ENCODE results near the gene FGR.
"Not testable (repeated sequence)": the region's sequence is repeated elsewhere in the genome, so short reads cannot be mapped to it uniquely, and the experiment has no call there.

Gene FGR

DNA sequence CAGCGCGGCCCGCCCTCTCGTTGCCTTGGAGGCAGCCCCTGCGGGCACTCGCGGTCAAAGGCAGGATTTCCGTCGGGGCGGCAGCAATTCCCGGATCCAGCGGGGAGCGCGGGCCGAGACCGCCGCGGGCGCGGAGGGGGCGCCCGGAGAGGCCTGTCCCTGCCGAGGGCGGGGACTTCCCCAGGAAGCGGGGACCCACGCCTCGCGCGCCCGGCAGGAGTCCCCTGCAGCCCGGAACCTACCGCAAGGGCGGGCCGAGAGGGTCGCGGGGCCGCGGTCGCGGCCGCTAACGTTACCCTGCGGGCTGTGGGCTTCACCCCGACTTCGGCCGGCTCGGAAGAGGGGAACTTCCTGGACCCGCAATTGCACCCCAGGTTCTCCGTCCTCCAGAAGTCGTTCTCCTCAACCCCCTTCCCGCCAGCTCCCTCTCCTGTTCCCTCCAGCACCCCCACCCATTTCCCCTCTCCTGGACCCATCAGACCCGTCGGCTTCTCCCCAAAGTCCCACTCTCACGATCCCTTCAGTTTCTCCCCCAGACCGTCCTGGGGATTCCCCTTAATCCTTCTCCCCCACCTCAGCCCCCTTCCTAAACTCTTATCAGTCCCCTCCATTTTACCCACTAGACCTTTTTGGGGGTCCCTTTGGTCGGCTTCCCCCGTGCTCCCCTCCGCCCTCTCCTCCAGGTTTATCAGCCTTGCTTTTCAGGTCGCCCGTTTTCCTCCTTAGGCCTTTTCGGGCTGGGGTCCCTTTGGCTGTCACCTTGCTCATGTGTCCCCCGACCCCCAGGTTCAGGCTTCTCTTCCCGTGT is 604 bp downstream of the FGR start:
- DNase-seq: peak in 1 of 2 donors; percentile 45

DNA sequence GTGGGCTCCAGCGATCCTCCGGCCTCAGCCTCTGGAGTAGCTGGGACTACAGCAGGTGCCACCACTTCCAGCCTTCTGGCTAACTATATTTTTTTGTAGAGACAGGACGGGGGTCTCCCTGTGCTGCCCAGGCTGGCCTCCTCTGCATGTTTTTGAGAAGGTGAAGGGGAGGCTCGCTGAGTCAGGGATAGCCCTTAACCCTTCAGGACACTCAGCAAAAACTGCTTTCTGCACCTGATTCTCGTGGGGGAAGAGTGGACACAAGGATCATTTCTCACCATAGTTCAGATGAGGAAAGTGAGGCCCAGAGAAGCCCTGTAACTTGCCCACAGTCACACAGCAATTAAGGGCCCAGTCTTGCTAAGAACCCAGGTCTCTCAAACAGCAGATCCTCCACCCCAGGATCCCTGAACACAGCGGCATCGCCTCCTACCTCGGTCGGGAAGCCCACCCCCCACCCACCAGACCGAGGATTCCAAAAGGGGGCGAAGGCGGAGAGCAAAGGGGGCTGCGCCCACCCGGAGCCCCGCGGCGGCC is 1.3 kb downstream of the FGR start:
- DNase-seq: no peak

GRCh38 chr1:27633298-27633610 is 1.7 kb downstream of the FGR start:
- DNase-seq: no peak

DNA sequence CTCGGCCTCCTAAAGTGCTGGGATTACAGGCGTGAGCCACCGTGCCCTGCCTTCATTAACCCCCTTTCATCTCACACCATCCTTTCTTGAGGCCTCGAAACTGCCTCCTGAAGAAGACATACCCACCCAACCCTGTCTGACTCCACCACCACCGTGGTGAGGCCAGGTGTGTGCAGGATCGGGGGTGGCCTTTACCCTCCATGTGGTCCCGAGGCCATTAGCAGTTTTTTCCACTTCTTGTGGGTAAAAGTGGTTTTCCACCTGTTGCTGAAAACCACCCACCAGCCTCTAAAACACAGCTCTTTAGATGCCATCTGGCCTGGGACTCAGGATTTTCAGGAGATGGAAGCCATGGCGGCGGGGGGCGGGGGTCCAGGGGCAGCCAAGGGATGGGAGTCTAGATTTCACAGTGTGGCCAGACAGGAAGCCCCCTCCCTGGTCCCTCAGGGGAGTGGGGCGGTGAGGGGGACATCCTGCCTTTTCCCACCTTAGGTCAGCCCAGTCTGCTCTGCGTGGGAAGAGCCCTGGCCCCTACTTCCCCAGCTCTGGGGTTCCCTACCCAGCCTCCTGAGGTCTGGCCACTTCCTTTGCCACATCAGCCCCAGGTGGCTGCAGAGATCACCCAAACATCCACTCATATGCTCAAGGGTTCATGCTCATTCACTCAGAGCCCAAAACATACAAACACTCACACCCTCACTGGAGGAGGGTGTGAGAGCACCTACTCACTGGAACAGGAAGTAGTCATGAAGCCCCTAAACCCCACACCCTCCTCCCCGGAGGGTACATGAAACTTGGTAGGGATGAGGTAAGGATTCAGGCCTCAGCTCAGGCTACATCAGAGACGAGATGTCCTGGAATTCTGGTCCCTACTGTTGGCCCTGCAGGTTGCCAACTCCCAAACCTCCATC is 2.3 kb downstream of the FGR start:
- DNase-seq: peak; percentile 74 to 76

DNA sequence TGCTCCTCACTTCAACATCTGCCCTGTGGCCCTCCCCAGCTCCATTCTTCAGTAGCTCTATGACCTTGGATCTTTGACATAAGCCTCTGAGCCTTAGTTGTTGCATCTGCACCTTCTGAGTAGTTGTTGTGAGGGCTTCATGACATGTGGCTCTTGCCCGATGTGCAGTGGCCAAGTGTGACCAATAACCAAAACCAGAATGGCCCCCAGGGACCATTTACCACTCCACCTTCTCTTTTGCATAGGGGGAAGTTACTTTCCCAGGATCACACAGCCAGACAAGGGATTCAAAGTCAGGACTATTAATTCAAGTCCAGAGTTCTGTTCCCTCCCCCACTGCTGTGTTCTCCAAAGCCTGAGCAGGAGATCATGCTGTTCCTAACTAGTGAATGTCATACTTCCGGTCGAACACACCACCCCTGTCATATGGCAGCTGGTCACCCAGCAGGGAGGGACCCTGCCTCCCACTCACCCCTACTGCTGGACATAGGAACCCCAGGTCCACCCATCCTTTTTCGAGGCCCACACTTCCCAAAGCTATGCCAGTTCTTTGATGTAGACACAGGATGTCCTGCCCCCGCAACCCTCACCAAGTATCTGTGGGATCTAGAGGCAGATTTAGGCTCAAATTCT is 4.0 kb downstream of the FGR start:
- no peak for DNase-seq

GRCh38 chr1:27628712-27629111 is 6.3 kb downstream of the FGR start:
- DNase-seq: no peak

DNA sequence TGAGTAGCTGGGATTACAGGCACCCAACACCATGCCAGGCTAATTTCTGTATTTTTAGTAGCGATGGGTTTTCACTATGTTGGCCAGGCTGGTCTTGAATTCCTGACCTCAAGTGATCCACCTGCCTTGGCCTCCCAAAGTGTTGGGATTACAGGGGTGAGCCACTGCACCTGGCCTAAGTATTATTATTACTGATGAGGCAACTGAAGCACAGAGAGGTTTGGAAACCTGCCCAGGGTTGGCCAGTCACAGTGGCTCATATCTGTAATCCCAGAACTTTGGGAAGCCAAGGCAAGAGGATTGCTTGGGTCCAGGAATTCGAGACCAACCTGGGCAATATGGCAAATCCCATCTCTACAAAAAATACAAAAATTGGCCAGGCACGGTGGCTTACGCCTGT is 7.3 kb downstream of the FGR start:
- not testable (repeated sequence) for DNase-seq

- DNase-seq: no peak
Measured at GRCh38 chr1:27627061-27627460, 7.9 kb downstream of the FGR start.

- no peak for DNase-seq
Measured at GRCh38 chr1:27626031-27626935, 8.7 kb downstream of the FGR start.

DNA sequence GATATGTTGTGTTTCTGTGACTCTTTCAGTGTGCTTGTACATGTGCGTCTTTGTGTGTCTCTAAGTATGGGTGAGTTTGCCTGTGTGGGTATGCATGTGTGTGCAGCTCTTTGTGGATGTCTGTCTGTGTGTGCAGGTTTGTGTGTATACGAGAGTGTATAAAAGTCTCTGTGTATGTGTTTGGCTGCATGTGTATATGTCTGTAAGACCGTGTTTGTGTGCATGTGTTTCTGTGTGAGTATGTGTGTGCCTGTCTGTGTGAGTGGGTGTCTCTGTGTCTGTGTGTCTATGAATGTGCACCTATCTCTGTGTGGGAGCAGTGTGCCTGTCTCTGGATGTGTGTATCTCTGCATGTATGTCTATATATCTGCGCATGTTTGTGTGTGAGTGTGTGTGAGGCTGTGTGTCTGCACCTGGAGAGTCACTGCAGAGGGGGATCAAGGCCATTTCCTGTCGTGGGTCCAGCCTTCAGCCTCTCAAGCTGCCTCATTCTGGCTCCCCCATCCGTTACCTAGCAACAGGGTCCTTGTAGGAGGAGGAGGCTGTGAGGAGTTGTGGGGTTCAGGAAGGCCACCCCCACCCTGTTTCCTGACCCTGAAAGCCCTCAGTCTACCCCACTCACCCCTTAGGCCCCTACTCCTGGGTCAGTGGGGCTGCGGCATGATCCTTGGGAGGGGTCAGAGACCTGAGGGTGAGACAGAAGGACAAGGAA is 10.4 kb downstream of the FGR start:
- no peak for DNase-seq

GRCh38 chr1:27623327-27624212 is 11.4 kb downstream of the FGR start:
- no peak for DNase-seq

DNA sequence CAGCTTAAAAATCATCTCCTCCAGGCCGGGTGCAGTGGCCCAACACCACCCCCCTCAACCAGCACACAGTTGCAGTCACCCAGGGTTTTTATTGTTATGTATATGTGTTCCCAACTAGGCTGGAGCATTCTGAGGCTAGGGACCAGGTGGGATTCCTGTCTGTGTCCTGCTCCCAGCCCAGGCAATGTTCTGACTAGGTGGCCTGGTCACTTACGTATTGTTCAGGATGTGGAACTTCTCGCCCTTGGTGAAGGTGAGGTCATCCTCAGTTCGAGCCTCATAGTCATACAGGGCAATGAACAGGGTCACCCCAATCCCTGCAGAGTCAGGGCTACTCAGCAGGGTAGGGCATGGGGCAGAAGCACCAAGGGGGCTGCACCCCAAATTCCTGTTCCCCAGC is 12.2 kb downstream of the FGR start:
- no peak for DNase-seq

- no peak for DNase-seq
Measured at GRCh38 chr1:27621051-27621920, 13.7 kb downstream of the FGR start.

DNA sequence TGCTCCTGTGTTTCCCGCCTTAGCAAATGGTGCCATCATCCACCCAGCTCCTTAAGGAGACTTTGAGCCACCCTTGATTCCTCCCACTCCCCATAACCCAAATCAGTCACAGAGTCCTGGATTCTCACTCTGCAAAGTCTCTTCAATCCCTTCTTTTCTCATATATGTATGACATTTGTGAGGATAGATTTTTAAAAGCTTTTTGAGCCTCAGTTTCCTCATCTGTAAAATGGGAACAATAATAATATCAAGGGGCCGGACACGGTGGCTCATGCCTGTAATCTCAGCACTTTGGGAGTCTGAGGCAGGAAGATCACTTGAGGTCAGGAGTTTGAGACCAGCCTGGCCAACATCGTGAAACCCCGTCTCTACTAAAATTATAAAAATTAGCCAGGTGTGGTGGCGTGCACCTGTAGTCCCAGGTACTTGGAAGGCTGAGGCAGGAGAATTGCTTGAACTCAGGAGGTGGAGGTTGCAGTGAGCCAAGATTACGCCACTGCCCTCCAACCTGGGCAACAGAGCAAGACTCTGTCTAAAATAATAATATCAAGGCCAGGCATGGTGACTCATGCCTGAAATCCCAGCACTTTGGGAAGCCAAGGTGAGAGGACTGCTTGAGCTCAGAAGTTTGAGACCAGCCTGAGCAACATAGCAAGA is 15.1 kb downstream of the FGR start:
- not testable (repeated sequence) for DNase-seq

DNA sequence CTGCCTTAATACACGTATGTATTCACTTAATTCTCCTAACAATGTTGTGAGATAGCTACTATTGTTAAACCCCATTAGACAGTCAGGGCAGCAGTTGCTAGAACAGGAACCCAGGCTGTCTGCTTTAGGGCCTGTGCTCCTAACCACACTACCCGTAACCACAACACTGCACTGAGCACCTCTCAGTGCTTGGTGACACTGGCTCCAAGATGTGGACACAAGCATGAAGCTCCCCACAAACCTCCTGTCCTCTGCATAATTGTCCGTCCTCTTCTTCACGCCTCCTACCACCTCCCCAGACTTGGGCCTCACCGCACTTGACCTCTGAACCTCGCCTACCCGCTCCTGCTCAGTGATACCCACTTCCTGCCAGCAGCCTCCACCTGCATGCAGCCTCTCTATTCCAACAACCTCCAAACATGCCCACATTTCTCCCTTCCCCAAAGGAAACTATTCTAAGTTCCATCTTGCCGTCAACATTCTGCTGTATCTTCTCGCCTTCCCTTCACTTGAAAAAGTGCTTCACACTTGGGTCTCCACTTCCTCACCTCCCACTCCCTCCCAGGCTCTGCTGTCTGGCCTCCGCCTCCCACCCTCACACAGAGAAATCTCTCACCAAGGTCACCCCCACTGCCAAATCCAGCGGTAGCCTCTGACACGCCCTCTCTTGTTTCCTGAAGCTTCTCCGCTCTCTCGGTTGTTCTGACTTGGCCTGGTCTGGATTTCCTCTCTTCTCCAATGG is 16.5 kb downstream of the FGR start:
- peak in 1 of 2 donors; percentile 33 for DNase-seq

DNA sequence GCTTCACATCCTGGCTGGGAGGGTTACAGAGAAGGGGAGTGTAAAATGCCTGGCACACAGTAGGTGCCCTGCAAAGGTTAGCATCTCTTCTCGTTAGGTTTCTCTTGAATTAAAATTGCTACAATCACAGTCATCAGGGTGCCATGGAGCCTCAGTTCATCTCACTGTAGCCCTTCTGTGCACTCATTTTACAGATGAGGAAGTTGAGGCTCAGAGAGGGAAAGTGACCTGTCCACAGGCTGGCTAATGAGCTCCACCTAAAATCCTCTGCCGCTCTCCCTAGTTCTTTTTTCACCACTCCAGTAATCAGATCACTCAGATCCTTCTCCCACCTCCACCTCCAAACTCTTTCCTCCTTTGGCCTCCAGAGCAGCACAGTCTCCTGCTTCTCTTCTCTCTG is 17.6 kb downstream of the FGR start:
- DNase-seq: no peak

GRCh38 chr1:27616441-27616840 is 18.5 kb downstream of the FGR start:
- no peak for DNase-seq

All from activated CD4-positive, alpha-beta T cell treated with anti-CD3 and anti-CD28 coated beads for 4 hours (primary cell).